ES-I3 (cell line): ENCODE results near the gene SEC24C.

Experiments used
- H3K36me3 ChIP-seq: 2 replicates; pipeline ENCODE4 v1.6.1; 2013; ENCODE audit warnings: mild to moderate bottlenecking, low read length, control low read depth, moderate library complexity; ENCODE audit not compliant: insufficient read depth
- H3K4me1 ChIP-seq: 2 replicates; pipeline ENCODE4 v1.6.1; 2013; ENCODE audit warnings: mild to moderate bottlenecking, control low read depth, low read length; ENCODE audit not compliant: insufficient read depth
- H3K9ac ChIP-seq: 2 replicates; pipeline ENCODE4 v1.6.1; 2013; ENCODE audit warnings: low read depth, mild to moderate bottlenecking, low read length, moderate library complexity
- H3K9me3 ChIP-seq: 2 replicates; pipeline ENCODE4 v1.6.1; 2013; ENCODE audit warnings: mild to moderate bottlenecking, low read length, moderate library complexity; ENCODE audit not compliant: control insufficient read depth, insufficient read depth

Gene SEC24C

DNA sequence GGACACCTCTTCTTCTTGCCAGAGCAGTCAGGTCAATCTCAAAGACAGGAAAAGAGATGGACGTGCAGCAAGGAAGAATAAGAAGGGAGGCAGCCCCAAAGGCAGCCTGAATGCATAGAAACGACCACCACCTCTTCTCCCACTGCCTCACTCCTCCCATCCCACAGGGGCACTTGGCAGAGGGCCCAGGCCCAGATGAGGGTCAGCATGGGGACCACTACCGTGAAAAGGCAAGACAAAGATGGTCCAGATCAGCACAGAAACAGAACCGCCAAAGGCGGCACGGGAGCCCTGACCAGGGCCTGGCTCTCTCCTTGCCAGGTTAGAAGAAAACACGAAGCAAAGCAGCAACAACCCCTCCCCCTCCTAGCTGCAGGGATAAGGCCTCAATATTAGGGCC, 69.2 kb downstream of the SEC24C start:
- Histone ChIP-seq H3K36me3 (0 out of 2 replicates have a peak, but pooled peaks cover 3% of the 10 kb centered on the region), H3K9ac (no peak overlapping the region), H3K4me1 (no peaks in the 10 kb centered on the region)

DNA sequence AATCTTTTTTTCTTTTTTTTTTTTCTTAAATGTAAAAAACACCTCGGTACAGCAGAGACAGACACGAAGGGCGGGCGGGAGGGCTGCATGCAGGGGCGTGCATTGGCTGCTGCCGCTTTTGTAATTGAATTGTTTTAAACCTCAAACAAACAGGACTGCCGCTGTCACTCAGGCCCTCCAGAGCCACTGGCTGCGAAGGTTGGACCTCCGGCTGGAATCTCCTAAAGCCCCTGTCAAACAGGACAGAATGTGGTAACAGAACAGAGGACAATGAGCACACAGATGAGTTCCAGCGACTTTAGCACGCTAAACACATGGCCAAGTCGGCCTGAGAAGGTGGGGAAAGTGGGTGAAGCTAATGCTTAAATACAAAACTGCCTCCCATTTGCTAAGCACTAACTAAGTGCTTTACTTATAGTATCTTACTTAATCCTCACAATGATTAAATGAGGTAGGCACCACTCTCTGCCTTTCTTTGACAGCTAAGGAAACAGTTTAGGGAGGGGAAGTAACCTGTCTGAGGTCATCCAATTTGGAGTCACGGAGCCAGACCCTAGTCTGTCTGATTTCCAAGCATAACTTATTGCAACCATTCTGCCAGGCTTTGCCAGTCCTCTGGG, 70.2 kb downstream of the SEC24C start:
- H3K4me1 ChIP-seq, result no peaks in the 10 kb centered on the region
- no peaks in the 10 kb centered on the region for H3K9me3 ChIP-seq
- no peak overlapping the region for H3K9ac ChIP-seq
- 0 out of 2 replicates have a peak, but pooled peaks cover 3% of the 10 kb centered on the region for H3K36me3 ChIP-seq

More for the DNA sequence above, 69.2 kb downstream of the SEC24C start:
- H3K9me3 ChIP-seq, result no peaks in the 10 kb centered on the region

DNA sequence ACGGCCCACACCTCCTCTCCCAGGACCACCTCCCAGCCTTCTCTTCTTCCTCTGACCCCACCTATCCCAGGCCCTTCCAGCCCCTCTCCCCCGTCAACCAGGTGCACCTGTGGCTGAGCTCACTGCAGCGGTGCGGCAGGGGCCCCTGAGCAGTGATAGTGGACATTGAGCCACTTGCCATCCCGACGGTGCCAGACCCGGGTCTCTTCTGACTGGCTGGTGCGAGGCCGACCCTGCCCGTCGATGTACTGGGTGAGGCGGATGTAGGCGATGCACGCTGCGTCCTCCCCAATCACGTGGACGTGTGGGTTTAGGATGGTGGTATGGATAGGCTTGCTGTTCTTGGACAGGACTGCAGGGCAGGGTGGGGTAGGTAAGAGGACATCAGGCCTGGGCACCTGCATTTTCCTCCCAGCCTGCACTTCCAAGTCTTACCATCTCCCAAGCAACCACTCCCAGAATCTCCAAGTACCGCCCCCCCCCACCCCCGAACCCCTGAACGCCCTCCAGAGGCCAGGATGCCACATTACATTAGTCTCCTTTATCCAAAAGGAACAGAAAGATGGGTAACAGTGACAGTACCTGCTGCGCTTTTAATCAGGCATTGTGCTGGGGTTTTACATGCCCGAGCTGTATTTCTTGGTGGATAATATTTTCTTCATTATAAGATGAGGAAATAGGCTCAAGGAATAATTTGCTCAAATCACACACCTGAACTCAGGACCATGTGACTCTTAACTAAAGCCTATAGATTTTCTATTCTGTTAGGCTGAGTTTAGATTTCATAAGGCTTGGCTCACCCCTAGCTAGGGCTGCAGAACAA, 70.9 kb downstream of the SEC24C start:
- H3K9me3 ChIP-seq, result no peaks in the 10 kb centered on the region
- H3K9ac ChIP-seq, result no peak overlapping the region
- no peaks in the 10 kb centered on the region for H3K4me1 ChIP-seq
- H3K36me3 ChIP-seq, result 0 out of 2 replicates have a peak, but pooled peaks cover 3% of the 10 kb centered on the region

DNA sequence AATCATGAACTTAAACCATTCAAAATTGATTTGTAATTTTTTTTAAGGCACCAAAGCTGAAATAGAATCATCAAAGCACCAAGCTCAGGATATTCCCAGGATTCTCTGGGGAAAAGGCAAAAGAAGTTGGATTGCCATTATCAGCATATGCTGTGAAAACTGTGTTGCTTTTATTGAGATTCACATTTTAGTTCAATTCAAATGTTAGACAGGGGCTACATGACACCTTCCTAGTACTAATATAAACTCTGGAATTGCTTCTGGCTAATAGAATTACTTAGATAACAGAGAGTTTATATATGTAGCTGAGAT, 71.5 kb downstream of the SEC24C start:
- H3K9ac ChIP-seq, result no peak overlapping the region
- no peaks in the 10 kb centered on the region for H3K4me1 ChIP-seq
- no peaks in the 10 kb centered on the region for H3K9me3 ChIP-seq
- H3K36me3 ChIP-seq, result 0 out of 2 replicates have a peak, but pooled peaks cover 3% of the 10 kb centered on the region

DNA sequence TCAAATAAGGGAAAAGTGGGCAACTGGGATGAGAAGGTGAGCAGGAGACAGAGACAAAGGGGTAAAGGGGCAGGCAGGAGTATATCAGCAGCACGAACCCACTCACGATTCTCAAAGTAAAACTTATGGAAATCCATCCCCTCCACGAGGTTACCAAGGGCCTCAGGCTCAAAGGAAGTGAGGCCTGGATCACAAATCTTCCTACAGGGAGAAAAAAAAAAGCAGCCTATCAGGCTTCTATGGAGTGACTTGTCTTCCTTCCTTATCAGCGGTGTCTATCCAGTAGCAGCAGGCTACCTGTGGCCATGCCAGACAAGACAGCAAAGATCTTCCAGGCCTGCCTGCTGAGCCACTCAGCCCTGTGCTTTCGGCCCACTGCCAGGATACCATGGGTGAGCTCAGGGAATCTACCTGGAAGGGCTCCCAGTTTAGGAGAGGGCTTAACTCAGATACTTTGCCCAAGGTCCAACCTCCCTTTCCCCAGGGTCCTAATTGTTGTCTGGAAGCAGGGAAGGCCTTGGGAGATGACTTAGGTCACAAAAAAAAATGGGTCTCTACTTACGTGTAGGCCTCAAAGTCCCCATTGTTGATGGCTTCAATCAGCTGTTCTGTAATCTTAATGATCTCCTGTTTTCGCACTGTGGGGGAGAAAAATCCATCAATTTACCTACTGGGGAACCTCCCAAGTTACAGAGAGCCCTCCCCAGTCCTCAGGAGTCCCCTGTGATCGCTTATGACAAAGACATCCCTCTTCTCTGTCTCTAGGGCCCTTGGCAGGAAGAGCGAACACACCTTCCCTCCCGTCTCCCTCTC, 73.0 kb downstream of the SEC24C start:
- Histone ChIP-seq H3K4me1 (no peaks in the 10 kb centered on the region), H3K9ac (no peak overlapping the region), H3K36me3 (0 out of 2 replicates have a peak, but pooled peaks cover 3% of the 10 kb centered on the region), H3K9me3 (no peaks in the 10 kb centered on the region)

- Histone ChIP-seq H3K36me3 (0 out of 2 replicates have a peak, but pooled peaks cover 3% of the 10 kb centered on the region), H3K4me1 (no peaks in the 10 kb centered on the region), H3K9me3 (no peaks in the 10 kb centered on the region), H3K9ac (no peak overlapping the region)
Observed at GRCh38 chr10:73817826-73818225, 73.7 kb downstream of the SEC24C start.

DNA sequence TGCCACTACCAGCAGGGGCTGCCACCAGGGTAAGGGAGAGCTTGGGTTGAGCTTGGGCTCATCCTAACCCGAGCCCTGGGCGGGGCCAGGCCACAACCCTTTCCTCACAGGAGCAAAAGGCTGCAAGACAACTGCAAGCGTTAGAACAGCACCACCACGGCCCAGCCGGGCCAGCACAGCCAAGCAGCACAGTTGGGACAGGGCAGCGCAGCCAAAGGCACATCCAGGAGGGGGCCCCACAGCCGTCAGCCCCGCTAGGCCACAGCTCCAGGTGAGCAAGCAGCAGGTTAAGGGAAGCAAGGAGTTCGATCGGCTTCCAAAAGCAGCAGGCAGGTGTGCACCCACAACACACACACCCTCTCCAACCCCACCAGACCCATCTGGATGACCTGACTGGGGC, 74.2 kb downstream of the SEC24C start:
- no peak overlapping the region for H3K9ac ChIP-seq
- H3K9me3 ChIP-seq, result no peaks in the 10 kb centered on the region
- peaks cover 4% of the 10 kb centered on the region; the same call in 1 of the 2 replicates for H3K36me3 ChIP-seq
- no peaks in the 10 kb centered on the region for H3K4me1 ChIP-seq

DNA sequence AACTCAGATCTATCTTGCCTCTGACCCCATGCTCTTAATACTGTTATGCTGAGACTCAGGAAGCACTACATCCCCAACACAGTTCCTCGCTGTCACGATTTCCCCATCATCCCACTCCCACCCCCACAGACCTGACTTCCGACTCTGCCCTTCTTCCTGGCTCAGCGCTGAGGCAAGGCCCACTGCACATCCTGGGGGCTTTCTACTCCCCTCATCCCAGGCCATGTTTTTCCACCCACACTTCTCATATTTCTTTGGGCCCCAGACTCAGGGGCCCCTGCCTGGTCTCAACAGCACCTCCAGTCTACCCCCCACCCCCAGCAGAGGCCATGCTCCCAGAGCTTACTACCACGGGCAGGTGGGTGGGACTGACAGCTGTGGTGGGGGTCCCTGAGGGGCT, 74.9 kb downstream of the SEC24C start:
- peaks cover 6% of the 10 kb centered on the region; the same call in 1 of the 2 replicates for H3K36me3 ChIP-seq
- H3K9me3 ChIP-seq, result no peaks in the 10 kb centered on the region
- no peaks in the 10 kb centered on the region for H3K4me1 ChIP-seq
- H3K9ac ChIP-seq, result no peak overlapping the region

- Histone ChIP-seq H3K4me1 (no peaks in the 10 kb centered on the region), H3K9me3 (no peaks in the 10 kb centered on the region), H3K36me3 (peaks cover 6% of the 10 kb centered on the region; the same call in 1 of the 2 replicates), H3K9ac (no peak overlapping the region)
Observed at GRCh38 chr10:73819513-73820093, 75.4 kb downstream of the SEC24C start.
